ENCODE results near the gene DHRS7B.
A peak's percentile ranks its signal among the peaks of the same experiment; 100 is the strongest.
"Not testable (repeated sequence)": the region's sequence is repeated elsewhere in the genome, so short reads cannot be mapped to it uniquely, and the experiment has no call there.

The DHRS7B gene

DNA sequence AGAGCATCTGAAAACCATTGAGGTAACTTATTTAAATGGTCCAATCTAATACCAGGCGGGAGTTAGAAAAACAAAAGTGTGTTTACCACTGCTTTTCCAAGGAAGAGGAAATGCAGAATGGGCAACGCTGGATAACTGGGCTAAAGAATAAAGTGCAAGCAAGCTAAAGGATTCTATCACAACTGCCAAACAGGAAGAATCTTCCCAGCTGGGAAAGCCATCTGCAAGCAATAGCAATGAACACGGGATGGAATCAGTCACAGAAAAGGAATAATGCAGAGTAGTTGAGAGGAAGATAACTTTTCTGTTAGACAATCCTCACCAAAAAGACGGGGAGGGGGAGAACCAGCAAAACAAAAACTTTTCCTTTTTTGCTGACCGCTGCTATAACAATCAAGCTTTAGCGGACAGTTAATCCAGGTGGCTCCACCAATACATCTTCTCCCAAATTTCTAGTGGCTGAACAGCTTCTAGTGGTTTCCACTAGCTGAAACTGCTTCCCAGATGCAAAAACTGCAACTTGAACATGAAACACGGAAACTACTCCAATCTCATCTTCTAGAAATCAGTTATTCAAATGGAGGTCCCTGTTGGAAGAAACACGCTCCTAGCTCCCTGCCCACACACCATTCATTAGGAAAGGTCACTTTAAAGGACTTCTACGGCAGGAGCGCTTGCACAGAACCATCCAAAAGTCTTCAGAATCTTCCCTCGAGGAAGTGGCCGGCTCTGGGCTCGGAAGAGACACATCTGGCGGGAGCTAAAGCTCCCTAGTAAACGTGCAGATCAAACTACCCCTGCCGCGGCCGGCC lies 86.3 kb downstream of the DHRS7B start:
- no peak for DNase-seq

DNA sequence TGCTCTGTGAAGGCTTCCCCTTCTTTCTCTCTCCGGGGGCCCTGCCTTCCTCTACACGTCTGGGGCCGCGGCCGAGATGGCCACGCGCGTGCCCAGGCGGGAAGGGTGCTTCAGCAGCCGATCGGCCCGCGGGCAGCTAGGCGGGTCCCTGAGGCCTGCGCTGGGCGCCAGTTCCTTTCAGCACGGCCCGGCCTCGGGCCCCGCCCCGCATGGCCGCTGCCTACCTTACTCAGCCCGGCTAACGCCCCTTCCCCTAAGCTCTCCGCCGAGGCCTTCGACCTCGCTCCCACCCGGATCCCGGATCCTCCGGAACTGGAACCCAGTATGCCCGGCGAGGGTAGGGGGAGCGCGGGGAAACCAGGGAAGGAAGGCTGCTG lies 86.9 kb downstream of the DHRS7B start:
- peak in 1 of 2 donors; percentile 45 for DNase-seq

DNA sequence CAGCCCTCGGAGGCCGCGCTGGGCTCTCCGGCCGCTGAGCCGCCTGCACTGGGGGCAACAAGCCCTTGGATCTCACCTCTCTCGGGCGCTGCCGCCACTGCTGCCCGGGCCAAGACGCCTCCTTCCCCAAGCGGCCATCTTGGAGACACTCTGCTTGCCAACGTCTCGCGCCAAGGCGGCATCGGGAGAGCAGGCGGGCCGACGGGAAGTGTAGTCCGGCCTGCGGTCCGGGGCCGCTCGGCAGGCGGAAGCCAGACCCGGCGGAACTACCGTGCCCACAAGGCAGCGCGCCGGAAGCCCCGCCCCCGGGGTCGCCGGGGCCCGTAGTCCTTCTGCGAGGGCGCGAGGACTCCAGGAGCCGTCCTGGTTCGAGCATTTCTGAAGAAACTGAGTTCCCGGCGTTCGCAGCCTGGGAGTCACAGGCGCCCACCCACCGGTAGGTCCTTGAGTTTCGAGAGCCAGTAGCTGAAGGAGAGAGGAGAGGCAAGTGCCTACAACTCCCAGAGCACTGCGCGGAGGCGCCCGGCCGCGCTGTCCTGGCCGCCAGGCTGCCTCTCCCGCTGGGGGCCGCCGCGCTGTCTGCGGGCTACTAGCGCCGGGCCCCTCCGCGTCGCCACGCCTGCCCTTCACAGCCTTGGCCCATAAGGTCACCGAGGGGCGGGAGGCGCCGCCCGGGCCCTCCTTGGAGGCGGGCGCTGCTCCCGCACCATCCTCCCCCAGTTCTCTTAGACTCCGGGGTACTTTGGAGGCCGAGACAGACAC lies 87.4 kb downstream of the DHRS7B start, which contains the start of gene TMEM11:
Gene TMEM11, minus strand, starts transcription at position 147 of the 762 bp plus-strand sequence. Its CDS starts 9 bp downstream, at position 138.
- peak; percentile 94 to 95 for DNase-seq

DNA sequence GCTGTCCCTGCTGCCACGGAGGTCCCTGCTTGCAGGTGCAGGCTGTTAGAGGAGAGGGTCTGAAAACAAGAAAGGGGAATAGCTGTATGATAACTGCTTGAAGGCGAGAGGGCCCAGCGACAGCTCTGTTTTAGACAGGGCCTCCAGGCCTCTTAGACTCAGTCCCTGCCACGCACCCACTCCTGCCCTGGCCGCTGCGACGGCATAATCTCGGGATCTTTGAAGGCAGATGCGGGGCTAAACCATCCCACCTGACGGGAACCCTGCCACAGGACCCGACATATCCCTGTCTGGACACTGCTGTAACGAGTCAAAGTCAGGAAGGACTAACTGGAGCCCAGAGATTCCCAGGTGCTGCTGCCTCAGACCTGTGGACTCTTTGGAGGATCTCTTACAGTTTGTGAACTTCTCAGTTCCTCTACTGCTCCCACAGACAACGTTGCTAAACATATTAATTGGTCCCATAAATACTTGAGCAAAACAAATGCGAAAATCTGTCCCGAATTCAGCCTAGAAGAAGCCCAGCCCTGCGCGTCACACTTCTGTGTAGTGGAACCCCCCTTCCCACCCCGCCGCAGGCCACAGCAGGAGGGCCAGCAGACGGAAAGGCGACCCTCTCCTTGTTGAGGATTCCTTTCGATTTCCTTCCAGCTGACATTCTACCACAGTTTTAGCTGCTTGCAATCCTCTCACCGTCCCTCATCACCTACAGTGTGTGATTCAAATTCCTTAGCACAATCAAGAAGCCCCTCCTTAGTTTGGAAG lies 88.2 kb downstream of the DHRS7B start:
- peak in 1 of 2 donors; percentile 64 for DNase-seq

DNA sequence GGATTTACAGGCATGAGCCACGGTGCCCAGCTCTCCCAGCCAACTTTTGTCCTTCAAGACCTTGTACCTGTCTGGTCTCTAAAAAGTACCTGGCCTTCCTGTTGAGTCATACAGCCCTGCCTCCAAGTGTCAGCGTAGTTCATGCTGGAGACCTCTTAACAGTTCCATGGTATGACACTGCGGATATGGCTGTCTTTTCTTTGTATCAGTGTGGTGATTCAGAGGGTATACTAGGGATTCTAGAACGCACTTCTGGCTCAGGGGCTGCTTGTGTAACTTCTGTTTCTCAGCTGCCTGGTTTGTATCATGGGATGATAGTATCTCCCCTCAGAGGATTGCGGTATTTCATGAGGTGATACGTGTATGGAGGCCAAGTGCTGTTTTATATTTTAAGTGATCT lies 89.2 kb downstream of the DHRS7B start:
- no peak for DNase-seq

DNA sequence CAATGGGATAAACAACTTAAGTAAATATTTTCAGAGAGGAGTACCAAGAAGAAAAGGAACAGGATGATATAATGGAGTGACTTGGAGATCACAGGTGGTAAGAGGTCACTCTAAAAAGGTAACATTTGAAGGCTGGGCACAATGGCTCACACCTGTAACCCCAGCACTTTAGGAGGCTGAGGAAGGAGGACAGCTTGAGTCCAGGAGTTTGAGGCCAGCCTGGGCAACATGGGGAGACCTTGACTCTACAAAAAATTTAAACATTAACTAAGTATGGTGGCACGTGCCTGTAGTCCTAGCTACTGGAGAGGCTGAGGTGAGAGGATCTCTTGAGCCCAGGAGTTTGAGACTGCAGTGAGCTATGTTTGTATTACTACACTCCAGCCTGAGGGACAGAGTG lies 90.6 kb downstream of the DHRS7B start:
- DNase-seq = no peak

DNA sequence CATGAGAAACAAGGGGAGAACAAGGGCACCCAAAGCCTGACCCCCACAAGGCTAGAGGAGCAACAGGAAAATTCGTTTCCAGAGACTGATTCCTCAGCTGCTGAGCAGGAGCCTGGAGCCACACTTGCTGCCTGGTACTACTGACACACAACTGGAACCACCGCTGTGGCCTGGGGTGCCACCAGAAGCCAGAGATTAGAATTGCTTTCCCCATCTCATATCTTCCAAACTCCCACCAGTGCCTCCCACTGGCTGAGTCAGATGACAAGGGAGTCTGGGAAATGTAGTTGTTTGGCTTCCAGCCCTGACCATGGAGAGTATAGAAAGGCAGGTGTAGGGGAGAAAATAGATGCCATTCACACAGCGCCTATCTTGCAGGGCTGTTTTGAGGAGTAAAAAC lies 91.3 kb downstream of the DHRS7B start:
- DNase-seq = no peak

DNA sequence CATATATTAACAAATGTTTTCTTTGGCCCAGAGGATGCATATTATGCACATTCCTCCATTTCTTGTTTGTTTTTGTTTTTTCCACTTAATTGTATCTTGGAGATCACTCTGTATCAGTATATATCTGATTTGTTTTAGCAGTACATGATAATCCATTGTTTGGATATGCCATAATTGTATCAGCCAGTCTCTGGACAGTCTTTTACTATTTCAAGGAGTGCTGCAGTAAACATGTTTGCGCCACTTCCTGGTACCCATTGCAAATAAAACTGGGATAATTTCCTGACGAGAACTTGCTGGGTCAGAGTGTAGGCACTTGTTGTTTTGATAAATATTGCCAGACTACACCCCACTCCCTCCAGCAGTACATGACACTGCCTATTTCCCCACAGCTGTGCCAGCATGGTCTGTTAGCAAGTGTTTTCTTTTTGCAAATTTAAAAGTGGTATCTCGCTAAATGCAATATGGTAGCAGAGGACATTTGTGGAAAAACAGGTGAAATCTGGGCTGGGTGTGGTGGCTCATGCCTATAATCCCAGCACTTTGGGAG lies 92.1 kb downstream of the DHRS7B start:
- DNase-seq = no peak

DNA sequence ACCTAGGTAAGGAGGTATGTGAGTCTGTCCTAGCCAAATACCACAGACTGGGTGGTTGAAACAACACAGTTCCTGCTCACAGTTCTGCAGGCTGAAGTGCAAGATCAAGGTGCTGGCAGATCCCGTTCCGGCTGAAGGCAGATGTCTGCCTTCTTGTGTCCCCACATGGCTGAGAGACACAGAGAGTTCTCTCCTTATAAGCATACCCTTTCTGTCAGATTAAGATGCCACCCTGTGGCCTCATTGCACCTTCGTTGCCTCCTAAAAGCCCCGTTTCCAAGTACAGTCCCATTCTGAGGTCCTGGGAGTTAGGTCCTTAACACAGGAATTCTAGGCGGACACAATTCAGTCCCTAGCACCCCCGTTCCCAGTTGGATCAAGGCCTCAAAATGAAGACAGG lies 96.3 kb downstream of the DHRS7B start:
- DNase-seq = no peak

DNA sequence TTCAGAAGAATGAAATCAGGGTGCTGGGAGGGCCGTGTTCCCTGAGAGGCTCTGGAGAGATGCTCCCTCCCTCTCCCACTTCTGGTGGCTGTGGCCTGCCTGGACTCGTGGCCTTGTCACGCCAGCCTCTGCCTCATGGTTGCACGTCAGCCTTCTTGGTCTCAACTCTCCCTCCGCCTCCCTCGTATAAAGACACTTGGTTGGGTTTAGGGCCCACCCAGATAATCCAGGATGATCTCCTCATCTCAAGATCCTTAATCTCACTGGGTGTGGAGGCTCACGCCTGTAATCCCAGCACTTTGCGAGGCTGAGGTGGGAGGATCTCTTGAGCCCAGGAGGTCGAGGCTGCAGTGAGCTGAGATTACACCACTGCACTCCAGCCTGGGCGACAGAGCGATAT lies 100.5 kb downstream of the DHRS7B start:
- DNase-seq = not testable (repeated sequence)

DNA sequence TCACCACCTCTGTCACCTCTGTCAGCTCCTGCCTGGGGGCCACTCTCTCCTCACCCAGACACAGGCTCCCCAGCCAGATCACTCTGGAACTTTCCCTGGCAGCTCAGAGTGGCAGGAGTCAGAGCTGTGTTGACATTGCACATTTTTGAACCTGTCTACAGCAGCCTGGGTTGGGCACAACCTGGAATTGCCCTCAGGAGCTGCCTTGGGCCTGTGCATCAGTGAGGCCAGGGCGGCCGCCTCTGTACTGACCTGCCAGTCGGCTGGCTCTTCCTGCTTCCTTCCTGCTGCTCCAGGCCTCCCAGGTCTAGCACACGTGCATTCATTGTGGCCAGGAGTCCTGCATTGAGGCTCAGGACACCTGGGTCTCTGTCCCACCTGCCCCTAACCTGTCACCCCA lies 101.3 kb downstream of the DHRS7B start:
- DNase-seq = no peak

DNA sequence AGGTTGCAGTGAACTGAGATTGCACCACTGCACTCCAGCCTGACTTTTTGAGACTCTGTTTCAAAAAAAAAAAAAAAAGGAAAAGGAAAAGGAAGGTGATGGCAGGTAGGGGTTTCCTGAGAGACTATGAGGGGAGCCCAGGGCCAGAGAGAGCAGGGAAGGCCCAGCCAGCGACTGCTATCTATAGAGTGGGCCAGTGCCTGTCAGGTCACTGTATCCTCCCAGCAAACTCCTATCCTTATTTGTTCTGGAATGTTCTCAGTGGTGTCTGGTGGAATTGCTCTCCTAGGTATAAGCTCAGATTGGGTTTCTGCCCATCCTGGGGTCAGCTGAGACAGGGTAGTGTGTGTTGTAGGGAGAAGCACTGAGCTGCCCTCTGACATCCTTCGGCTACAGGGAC lies 102.1 kb downstream of the DHRS7B start:
- DNase-seq = no peak

DNA sequence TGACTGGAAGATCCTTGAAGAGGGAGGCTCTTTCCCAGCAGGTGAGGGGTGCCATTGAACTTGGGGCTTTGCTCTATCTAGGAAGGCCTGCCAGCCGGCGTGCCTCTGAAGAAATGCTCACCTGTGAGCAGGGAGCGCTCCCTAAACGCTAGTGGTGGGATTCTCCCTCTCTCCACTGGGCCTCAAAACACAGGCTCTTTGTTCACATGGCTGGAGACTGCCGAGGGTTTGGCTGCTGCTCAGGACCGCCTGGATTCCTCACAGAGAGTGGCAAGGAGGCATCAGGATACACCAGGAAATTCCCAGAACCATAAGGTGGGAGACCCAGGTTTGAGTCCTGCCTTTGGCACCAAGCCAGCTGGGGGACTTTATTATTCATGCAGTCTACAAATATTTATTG lies 104.8 kb downstream of the DHRS7B start:
- DNase-seq = no peak

DNA sequence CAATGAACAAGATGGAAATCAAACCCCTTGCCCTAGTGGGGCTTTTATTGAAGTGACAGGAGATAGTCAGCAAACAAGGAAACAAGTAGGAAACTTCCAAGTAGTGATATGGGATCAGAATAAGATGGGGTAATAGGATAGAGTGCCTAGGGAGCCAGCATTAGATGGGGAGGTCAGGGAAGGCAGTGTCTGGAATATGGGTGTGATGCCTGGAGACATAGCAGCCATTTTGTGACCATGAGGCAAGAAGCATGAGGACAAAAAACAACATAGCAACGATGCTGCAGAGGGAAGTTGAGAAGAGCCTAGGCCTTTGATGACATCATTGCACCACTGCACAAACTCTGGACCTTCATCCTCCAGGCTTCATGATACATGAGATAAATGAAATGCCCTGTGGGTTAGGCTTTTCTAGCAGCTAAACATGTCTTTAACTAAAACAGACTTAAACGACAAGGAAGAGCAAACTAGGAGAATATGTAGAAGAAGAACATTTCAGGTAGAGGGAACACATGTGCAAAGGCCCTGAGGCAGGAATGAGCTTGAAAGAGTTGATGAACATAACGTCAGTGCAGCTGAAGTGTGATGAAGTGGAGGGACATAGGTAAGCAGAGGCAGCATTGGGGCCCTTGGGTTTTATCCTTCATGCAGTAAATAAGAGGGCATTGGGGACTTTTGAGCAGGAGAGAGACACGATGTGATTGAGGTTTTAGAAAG lies 105.4 kb downstream of the DHRS7B start:
- no peak for DNase-seq

DNA sequence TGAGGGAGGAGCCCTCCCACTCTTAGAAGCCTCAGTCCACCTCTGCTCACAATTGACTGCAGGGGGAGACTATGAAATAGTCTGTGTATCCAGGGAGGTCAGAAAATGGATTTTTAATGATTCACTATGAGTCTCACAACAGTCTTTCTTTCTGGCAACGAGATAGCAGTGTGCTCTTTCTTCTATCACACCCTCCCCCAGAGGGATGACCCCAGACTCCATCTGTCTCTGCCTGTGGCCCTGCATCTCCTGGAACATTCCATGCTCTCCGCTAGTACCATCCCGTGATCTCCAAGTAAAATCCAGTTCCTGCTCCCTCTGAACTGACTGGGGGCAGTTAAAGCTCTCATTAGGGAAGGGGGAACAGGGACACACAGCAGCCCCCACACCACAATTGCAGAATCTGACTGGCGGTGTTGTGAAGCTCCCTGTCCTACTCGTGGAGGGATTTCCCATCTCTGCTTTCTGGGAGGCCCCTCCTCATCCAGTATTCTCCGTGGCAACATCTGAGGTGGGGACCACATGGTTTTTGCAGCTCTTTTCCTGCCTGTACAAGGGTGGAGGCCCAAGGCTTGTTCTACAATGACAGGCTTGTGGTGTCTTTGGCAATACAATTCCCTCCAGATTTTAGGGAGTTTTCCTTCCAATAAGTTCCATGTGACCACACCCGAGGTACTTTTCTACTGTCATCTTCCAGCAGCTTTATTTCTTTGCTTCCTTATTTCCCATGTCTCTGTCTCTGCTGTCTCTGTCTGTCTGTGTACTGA lies 107.0 kb downstream of the DHRS7B start:
- no peak for DNase-seq

DNA sequence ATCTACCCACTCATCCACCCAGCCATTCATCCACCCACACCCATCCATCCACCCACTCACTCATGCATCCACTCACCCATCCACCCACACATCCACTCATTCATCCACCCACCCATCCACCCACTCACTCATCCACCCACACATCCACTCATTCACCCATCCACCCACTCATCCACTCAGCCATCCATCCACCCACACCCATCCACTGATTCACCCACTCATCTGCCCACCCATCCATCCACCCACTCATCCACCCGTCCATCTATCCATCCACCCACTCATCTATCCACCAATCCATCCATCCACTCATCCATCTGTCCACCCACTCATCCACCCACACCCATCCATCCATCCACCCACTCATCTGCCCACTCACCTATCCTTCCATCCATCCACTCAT lies 109.2 kb downstream of the DHRS7B start:
- no peak for DNase-seq

DNA sequence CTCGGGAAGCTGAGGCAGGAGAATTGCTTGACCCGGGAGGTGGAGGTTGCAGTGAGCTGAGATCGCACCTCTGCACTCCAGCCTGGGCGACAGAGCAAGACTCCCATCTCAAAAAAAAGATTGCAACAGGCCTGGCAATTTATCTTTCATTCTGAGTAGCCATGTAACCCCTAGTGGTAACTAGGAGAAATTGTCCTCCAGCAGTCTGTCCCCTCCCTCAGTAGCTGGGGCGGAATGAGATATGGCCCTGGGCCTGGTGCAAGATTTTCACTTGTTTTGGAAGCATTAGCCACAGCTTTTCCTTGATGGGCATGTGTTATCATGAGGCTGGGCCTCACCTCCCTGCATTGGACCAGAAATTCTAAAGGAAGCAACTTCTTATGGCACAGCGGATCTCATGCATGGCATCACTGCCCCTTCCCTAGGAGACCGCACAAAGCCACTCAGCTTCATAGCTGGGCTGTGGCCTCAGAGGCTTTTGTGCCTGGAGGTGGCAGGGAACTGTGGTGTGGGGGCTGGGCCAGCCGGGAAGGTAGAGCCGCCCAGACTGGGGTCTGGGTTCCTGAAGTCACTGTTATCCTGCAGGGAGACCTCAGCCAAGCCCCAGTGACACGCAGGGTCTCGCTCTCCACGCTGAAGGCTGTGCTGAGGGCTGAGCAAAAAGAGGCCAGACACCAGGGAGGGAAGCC lies 113.1 kb downstream of the DHRS7B start:
- DNase-seq = no peak

DNA sequence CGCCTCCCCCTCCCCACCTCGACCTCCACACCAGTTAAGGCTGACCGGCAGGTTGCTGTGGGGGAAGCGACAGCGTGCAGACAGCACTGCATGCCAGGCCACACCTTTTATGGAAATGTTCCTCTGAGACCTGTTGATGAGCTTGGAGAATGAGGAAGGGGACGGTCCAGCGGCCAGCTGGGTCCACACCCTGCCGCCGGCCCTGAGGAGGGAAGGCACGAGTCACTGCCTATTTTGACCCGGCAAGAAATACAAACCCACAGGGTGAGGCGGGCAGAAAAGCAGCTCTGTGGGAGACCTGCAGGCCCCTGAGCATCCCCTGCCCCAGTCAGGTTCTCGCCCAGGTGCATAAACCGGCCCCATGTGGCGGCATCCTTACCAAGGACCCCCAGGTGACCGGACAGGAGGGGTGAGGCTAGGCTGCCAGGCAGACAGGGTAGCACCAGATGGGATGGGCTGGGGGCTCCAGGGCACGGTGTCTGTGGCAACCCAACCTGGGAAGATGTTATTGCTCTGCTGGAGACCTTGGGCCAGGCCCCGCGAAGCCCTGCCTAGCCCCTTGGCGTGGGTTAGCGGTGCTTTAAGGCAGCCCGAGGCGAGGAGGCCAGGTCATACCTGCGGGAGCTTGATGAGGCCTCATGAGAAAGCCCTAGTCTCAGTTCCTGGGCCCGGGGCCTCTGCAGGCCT lies 113.7 kb downstream of the DHRS7B start:
- DNase-seq = no peak
